CD4-positive, alpha-beta T cell treated with Interferon gamma for 1 hour (primary cell): ENCODE results near the gene TNS3.
"Not testable (repeated sequence)": the region's sequence is repeated elsewhere in the genome, so short reads cannot be mapped to it uniquely, and the experiment has no call there.

Source experiments
- DNase-seq: peaks from one replicate; pipeline ENCODE4 v3.0.0-alpha.2; 2020

The TNS3 gene

DNA sequence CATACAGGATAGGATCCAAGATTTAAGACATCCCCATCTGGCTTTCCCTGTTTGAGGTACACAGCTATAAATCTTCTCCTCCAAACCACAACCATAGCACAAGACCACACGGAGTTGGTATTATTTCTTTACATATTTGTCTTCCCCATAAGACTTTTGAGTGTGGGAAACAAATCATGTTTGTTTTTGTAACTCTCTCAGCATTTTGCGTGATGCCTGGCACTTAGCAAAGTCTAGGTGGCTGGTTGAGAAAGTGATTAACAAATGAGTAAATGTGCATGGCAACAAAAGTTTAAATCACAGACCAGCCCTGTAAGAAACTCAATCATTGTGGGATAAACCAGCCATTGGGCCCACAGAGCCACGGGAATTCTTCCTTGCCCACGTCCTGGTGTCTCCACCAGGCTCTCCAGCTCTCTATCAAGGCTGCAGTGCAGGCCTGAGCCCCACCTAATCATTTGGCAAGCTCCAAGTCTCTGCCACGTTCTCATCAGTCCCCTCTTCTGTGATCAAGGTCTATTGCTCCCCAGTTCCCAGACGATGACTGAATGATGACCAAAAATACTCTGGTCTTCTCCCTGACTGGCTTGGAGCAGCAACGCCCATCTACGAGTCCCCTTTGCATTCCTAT is 317.8 kb downstream of the TNS3 start:
- DNase-seq, result no peak

DNA sequence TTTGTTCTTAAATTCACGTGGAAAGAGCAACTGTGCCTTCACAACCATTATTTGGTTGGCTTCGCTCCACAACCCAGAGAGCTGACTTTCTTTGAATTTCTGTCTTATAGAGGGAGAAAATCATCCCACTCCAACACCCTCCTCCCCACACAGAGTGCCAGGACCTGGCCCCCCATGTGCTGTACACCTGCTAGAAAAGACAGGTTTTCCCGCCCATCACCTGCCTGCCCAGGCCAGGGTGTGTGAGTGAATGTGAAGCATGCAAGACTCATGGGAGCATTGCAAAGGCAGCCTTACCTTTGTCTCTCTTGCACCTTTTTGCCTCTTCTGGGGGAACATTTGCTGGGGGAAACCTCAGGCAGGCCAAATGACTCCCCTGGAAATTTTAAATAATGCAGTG is 319.0 kb downstream of the TNS3 start:
- DNase-seq, result no peak

DNA sequence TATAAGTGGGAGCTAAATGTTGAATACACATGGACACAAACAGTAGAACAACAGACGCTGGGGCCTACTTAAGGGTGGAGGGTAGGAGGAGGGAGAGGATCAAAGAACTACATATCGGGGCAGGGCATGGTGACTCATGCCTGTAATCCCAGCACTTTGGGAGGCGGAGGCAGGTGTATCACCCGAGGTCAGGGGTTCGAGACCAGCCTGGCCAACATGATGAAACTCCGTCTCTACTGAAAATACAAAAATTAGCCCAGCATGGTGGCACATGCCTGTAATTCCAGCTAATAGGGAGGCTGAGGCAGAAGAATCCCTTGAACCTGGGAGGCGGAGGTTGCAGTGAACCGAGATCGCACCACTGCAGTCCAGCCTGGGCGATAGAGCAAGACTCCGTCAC is 319.8 kb downstream of the TNS3 start:
- DNase-seq, result not testable (repeated sequence)

DNA sequence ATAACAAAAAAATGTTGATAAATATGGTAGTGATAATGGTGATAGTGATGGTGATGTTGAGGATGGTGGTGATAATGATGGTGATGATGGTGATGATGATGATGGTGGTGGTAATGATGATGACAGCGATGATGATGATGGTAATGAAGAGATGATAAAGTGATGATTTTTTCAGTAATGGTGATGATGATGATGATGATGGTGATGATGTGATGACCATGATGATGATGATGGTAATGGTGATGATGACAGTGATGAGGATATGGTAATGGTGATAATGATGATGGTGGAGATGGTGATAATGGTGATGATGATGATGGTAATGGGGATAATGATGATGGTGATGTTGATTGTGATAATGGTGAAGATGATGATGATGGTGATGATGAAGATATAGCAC is 321.6 kb downstream of the TNS3 start:
- DNase-seq, result no peak

DNA sequence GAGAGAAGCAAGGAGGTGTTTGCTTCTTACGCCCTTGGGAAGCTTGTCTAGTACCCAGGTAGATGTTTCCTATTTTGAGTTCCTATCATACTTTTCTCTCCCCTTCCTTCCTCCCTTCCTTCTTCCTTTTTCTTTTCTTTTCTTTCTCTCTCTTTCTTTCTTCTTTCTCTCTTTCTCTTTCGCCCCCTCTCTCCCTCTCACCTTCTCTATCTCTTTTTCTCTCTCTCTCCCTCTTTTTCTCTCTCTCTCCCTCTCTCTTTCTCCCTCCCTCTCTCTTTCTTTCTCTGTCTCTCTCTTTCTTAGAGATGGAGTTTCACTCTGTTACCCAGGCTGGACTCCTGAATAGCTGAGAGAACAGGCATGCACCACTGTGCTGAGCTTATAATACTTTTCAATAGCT is 322.2 kb downstream of the TNS3 start:
- DNase-seq, result no peak

DNA sequence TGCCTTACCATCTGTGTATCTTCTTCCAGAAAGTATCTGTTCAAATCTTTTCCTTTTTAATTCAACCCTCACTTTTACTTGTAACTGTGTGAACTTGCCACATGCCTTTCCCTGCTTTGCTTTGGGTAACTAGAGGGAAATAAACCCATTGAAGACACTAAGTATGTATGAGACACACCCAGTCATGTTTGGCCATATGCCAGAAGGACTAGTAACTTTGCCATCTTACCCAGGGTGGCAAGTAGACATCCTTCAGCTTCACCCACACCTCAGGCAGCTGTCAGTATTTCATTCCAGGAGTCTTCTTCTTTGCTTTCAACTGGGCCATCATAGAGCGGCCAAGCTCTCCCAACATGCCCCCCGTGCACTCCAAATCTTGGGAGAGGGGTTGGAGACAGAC is 323.1 kb downstream of the TNS3 start:
- no peak for DNase-seq

DNA sequence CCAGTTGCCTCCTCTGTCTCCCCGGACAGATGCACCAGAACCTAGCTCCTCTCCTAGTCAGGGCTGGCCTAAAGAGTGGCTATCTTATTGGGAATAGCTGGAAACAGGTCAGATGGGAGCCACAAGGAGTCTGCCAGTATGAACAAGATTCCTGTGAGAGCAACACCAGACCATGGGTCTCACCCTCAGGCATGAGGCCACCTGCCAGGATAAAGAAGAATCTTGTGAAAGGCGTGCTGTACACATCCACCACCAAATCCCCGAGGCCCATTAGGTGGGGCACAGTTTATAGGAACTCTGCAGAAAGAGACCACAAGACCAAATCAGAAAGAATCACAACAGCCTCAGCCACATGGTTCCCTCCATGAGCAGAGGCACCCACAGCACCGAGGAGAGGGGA is 325.9 kb downstream of the TNS3 start:
- no peak for DNase-seq

DNA sequence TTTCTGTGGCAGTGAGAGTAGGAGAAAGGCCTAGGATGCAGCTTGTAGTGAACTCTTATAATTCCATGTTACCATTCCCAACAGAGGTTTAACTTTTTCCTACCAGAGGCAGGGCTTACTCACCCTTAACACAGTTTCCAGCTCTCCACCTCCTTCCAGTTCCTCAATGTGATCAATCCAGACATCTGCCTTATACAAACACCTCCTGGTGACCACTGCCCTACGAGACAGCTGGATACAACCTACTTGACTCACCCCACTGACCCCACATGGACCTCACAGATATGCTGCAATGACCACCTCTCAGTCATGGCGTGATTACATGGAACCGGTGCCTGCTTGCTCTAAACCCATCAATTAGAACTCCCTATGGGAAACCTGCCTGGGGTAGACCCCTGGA is 326.5 kb downstream of the TNS3 start:
- no peak for DNase-seq

DNA sequence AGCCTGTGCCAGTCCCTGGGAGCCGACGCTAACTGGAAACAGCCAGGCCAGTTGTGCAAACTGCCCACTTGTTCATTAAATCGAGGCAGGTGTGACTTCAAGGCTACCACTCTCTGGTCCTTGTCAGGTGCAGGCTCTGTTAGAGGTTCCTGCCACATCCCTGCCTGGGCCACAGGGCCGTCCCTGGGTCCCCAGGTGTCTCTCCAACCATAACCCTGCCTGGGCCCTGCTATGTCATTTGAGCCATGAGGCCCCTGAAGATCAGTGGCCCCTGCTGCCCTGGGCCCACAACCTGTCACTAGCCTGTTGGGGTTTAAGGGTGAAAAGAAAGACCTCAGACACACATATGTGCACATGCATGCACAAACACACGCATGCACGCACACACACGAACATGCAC is 326.9 kb downstream of the TNS3 start:
- DNase-seq, result no peak

DNA sequence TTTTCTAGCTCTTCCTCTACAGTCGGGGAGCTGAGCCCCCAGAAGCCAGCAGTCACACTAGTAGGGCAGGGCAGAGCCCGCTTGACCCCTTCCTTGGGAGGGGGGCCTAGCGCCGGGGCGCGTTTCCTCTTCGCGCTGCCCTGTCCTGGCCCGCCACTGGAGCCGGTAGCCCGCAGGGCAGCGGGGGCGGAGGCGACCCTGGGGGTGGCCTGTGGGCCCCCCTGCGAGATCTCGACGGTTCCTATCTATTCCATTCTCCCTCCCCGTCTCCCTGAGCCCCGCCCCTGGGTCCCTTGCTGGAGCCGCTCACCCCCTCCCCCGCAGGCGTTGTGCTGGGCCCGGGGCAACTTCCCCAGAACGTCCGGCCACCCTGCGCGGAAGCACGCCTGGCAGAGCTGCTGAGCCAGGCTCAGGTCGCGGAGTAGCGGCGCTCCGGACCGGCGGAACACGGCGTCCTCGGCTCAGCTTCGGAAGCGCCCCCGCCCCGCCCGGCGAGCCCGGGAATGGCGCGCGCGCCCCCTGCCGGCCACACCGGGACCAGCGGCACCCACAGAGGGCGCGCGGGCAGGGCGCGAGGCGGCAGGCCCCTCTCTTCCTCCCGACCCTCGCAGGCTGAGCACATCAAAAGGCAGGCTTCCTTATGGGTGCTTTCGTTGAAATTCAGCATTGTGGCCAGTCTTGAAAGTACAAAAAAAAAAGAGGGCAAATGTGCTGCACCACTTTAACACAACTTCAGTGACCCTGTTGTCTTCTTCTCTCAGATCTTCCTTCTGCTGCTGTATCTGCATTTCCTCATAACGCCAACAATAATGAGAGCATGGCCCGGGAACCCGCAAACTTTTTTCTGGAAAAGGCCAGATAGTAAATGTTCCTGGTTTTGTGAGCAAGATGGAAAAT is 327.6 kb downstream of the TNS3 start:
- peak; percentile 53 for DNase-seq

DNA sequence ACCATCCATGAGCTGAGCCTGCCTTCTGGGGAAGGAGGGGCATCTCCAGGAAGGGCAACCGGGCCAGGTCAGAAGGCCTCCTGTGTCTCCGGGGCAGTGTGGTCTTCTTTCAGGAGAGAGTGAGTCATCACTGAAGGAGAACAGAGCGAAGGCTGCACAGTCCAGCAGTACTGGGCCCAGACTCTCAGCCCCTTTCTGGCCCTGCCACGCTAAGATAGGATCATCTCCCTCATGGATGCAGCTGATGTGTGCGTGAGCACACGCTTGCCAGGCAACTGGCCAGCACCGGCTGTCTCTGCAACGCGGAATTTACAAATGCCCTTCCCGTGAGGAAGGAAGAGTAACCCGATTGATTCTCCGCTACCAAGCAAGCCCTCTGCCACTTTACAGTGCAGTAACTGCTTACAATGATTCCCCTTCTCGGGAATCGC is 328.2 kb downstream of the TNS3 start:
- DNase-seq, result no peak

DNA sequence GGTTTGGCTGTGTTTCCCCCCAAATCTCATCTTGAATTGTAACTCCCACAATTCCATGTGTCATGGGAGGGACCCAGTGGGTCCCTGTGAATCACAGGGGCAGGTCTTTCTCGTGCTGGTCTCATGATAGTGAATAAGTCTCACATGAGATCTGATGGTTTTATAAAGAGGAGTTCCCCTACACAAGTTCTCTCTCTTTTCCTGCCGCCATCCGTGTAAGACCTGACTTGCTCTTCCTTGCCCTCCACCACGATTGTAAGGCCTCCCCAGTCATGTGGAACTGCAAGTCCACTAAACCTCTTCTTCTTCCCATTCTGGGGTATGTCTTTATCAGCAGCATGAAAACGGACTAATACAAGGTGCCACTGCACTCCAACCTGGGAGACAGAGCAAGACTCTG is 329.2 kb downstream of the TNS3 start:
- no peak for DNase-seq

DNA sequence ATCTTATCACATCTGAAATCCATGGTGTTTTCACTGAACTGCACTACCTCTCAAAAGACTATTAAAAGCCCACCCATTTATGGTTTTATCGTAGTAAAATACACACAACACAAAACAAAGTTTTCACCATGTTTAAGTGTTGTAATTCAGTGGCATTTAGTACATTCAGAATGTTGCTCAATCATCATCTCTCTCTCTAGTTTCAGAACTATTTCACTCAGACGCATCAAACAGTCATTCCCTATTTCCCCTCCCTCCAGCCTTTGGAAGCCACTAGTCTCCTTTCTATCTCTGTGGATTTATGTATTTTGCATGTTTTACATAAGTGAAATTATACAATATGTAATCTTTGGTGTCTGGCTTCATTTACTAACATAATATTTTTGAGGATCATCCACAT is 332.6 kb downstream of the TNS3 start:
- DNase-seq, result no peak

DNA sequence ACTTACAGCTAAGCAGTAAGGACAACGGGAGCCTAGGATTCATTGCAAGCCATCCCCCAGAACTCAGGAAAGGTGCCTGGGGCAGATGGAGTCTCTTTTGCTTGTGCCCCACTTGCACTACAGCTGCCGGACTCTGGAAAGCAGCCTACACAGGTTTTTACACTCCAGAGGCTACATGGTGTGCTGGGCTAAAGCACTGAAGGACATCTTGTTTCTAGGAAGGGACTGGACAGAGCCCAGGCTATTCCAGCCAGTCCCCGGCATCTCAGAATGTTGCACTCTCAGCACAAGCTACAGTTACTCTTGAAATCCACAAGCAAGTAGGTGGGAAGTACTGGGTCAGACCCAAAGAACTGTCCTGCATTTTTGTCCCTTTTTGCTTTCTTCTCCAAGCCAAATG is 333.1 kb downstream of the TNS3 start:
- DNase-seq, result no peak

DNA sequence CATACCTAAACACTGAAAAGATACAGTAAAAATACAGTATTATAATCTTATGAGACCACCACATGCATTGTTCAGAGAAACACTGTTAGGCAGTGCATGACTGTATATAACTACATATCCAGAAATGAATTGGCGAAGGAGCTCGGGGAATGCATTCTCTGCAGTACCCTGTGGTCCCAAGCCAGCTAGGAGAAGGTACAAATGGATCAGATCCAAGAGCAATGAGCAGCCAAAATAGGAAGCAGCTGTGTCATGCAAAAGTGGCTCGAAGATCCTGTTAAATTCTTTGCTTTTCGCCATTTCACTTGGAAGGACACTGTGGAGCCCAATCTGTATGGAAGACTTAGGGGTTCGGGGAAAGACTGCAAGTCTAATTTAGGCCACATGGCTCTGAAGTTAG is 334.8 kb downstream of the TNS3 start:
- no peak for DNase-seq

DNA sequence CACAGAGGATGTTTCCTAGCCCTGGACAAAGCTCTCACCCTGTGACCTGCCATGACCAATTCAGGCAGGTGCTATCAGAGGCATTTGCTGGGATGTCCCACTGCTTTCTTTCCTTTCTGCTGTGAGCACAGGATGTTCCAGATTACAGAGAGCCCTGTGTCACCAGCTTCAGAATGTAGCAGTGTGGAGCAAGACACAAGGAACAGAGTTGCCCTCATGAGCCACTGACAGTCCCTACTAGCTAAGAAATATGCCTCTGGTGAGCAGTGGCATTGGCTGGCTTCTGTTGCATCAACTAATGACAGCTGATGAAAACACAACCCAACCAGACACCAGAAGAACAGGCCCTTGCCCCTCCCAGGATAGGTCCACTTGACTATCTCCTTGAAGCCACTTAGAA is 337.2 kb downstream of the TNS3 start:
- DNase-seq, result no peak

DNA sequence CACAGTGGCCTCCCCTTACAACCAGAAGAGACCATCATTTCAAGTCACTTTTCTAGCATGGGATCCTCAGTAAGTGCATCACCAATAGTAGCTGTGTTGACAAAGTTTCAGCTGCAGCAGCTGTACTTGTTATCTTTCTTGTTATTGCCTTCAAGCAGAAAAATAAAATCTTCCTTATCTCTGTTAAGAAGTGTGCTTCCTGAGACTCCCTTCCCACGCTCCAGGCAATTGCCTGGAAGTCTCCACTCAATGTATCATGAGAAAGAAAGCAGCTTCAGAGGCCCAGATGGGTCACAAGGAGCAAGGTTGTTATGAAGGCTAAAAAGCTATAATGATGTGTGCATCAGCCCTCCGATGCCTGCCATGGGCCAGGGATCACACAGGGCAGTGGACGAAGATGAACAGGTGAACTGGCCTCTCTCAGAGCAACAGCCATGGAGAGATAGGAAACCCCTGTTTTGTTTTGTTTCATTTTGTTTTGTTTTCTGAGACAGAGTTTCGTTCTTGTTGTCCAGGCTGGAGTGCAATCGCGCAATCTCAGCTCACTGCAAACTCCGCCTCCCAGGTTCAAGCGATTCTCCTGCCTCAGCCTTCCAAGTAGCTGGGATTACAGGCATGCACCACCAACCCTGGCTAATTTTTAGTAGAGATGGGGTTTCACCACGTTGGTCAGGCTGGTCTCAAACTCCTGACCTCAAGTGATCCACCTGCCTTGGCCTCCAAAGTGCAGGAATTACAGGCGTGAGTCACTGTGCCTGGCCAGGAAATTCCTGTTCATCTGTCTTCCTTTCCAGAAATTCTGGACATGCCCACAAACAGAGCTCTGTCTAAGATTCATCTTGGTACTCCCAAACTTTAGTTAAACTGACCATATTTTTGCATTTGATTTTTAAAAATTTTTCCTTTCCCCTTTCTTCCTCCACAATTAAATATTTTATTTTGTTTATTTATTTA is 340.5 kb downstream of the TNS3 start:
- no peak for DNase-seq

DNA sequence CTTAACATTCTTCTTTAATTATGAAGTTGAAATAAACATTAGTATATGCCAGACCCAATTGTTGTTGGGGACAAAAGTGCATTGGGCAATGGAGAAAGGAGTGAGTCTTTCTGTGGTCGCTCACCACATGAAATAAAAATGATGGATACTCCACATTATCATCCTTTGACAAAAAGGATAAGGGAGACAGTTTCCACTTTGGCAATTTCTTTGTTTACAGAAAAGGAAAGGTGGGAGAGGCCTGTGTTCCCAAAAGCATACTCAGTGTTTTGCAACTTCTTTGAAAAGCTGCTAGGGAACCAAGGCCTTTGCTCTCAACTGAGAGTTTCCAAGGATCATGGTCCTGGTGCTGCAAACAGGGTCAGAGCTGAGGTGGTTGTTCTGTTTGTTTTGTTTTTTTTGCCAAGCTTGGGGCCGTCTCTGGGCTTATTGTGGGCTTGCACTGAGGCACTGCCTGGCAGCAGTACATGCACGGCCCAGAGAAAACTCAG is 341.9 kb downstream of the TNS3 start:
- no peak for DNase-seq

DNA sequence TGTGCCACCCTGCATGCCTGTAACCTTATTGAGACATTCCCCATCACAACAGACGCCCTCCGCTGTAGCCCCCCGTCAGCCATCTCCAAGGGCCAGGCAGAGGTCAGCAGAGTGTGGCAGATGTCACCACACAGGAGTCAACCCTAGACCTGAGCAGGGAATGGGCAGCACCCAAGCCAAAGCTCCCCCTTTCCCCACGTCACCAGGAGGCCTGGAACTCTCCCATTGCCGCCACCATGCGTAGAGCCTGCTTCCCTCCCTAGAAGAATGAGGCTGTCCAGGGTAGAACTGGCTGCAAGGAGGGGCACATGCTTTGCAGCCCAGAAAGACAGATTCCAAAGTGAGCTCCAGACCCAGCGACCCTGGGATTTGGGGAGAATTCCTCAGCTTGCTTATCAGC is 342.9 kb downstream of the TNS3 start:
- no peak for DNase-seq

DNA sequence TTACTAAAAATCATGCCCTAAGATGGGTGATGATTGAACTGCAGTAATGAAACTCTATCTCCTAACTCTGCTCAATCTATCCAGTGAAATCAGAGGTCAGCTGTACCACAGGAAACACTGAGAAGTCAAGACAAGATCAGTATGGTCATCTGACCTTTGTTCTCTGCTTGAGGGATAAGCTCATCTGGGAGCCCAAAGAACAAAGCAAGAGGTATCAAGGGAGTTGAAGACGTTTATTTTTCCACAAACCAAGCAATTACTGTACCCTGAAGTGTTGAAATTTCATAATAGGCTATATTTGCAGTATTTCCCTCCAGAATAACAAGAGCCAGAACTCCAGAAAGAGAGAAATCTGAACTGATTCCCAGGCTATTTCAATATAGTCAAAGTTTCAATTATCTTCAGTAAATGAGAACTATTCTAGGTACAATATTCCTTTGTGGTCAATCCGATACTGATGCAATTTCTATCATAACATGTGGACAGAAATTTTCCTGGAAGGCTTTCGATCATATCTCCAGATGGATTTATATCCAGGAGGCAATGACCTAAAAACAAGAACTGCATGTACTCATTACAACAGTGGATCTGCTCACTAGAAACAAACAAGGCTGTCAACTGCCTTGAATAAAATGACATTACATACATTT is 345.3 kb downstream of the TNS3 start:
- DNase-seq, result no peak

DNA sequence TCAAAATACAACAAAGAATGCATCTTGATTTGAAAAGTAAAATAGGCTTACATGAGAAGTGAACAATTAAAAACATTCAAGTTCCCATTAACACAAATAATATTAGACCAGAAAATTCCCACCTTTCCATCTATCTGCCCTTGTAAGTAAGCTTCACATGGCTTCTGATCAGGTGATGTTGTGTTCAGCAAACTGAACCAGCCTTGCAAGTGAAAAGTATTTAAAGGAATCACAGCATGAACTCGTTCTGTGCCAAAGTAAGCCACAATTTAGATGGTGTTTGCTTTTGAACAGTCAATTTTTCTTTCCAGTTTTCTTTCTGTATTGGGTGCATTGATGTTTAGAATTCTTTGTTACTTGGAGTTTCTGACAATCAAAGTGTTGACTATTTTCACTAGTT is 347.9 kb downstream of the TNS3 start:
- no peak for DNase-seq

DNA sequence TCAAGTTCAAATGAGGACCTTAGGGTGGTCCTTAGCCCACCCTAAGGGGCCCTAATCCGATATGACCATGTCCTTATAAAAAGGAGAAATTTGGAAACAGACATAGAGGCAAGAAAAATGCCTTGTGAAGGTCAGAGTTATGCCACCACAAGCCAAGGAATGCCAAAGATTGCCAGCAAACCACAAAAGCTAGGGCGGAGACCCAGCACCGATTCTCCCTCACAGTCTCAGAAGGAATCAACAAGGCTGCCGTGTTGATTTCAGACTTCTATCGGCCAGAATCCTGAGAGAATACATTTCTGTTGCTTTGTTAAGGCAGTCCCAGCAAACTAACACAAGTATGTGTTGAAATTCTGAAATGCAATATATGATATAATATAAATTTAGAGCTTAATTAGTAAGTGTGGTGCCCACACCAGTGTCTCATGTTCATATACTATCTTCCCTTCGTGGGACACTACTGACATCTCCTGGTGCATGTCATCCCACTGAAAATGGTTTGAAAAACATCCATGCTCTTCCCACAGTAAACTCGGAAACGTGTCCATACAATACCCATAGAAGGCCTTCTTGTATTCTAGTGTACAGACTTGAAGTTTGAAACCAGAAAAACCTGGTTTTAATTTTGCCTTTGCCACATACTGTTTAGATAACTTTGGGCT is 349.0 kb downstream of the TNS3 start:
- DNase-seq, result no peak
